NCI-H2029 treated with DMSO at 0.1 percent for 48 hours (cell line): ENCODE data around the gene GPC3.
A peak's percentile ranks its signal among the peaks of the same experiment; 100 is the strongest.

Source experiments
- DNase-seq: peaks from one replicate; lab custom pipeline; 2025; lab: John Stamatoyannopoulos, UW

The GPC3 gene

DNA sequence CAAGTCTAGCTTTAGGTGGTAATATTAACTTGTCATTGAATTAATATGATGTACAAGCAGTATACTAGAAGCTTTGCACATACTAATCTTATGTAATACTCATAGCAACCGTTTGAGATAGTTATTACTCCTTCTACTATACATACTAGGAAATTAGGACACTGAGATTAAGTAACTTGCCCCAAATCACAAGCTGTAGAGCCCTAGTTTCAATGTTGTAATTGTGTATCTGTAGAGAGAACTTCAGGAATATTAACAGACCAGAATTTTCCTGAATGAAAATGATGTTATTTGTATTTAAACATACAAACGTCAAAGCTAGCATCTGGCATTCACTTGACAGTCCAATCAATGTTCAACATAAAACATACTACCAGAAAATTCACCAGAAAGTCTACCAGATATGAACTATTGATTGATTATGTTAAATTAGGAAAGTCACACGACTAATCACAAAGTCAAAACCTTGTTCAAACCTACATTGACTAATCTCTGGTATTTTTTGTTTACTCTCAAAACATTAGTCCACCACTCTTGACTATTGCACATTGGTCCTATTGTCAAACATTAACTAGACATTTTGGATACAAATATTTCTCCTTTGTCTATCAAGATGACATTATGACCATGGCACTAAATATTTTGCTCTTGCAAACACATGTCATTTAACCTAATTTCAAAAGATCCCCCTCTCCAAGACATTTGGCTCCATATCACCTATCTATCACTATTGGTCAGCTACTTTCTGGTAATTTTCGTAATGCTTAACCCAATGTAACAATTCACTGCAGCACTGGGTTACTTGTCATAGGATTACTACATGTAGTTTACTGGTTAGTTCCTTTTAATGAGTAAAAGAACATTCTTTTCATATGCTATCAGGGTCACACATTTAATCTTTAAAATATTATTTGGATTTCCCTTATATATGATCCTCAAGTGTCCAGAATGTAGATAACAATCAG, 100.7 kb downstream of the GPC3 start:
- DNase-seq = no peak

- DNase-seq = no peak
Measured at GRCh38 chrX:133881893-133882292, 103.5 kb downstream of the GPC3 start.

DNA sequence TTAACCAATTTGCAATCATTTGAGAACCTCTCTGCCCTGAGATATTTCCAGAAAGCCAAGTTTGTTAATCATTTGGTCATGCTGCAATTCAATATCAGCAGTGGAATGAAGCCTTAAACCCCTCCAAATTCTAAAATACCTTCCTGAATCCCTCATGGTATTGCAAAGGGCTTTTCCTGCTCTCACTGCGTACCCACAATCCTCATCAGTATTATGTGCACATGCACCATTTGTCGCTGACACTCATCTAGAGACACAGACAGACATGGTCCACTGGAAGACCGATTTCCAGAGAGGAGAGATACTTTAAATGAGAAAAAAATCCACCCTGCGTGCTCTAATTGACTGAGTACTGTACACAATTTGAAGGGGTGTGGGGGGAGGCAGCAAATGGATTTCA, 104.4 kb downstream of the GPC3 start:
- no peak for DNase-seq

GRCh38 chrX:133880032-133880443, 105.4 kb downstream of the GPC3 start:
- DNase-seq = no peak

DNA sequence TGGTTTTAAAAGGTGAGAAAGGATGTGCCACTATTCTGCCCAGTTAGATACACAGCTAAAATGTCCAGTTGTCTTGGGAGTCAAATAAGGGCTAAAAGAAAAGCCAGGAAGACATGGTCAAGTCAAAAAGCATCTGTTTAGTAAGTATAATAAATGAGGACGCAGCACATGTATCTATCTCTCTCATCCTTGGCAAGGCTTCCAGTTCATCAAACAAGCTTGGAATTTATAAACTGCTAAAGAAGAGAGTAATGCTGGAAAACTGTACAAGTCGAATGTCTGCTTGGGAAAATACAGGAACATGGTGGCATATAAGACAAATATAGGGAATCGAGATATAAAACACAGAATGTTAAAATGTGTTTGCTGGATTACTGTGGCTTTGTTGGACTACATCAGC, 106.7 kb downstream of the GPC3 start:
- DNase-seq = no peak

DNA sequence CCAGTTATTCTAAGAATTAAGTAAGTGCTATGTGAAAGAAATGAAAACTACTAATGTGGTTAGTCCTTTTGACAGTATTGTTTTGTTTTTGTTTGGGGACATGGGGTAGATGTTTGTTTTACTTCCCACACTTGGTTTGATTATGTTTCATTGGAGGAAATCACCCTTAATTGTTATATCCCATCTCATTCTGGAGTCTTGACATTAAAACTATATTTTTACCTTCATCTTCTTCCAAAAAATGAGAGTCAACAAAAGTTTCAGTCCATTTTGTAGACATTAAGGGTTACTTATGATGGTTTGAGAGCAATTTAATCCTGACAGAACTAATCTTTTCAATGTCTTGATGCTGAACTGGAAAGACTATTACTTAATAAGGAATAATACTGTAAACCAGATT, 108.7 kb downstream of the GPC3 start:
- no peak for DNase-seq

DNA sequence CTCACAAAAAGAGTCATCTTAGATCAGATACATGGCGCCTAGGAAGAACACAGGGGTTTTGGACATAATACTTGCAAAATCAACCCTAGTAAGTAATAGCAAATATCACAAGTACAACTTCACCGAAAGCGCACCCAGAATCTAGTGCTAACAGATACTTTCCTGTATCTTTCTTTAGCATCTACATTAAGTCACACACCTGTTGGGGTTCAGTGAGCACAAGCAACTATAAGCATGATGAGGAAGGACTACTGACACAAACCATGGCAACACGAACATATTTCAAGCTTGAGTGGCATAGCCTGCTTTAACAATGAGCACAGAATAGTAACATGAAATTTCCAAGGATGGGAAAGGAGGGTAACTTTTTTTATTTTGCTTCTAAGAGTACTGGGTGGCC, 116.1 kb downstream of the GPC3 start:
- no peak for DNase-seq

DNA sequence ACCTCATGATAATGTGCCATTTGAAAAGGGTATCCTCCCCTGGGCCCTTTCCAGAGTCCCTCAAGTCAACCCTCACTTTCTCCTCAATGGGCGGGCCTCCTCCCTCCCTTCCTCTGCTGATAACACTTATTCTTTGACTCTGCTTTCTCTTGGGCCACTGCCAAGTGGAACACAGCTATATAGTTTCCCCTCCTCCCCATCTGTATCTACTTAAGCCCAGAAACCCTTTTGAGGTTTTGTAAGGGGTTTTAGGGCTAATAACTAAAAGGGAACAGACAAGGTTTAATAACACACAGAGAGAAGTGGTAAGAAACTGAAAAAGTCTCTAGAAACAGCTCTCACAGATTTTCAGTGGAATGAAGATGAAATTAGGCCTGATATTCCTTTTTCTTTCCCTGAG, 116.7 kb downstream of the GPC3 start:
- DNase-seq = no peak

DNA sequence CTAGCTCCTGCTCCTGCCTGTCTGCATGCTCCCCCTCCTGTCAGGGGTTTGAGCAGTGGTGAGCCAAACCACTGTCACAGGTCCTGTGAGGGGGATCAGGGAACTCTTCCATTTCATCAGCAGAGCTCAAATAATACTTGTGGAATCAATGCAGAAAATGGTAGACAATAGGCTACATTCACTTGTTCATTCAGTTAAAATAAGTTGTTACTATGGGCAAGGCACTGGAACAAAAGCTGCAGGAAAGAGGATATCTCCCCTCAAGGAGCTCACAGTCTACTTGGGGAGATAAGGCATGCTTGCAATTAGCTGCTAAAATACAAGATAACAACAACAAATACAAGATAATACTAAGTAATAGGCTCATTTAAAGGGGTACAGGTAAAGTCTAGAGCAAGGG, 117.1 kb downstream of the GPC3 start:
- no peak for DNase-seq

- no peak for DNase-seq
Measured at GRCh38 chrX:133865761-133866471, 119.5 kb downstream of the GPC3 start.

- no peak for DNase-seq
Measured at GRCh38 chrX:133864236-133864635, 121.2 kb downstream of the GPC3 start.

DNA sequence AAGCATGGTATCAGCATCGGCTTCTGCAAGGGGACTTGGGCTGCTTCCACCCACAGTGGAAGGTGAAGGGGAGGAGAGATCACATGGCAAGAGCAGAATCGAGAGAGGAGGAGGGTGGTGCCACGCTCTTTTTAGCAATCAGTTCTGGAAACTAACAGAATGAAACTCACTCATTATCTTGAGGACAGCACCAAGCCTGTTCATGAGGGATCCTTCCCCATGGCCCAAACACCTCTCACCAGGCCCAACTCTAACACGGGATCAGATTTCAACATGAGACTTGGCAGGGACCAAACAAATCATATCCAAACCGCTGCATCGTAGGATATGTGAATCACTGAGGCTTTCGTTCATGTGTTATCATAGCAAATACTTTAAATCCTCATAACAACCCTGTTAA, 125.5 kb downstream of the GPC3 start:
- DNase-seq = peak; percentile 50

DNA sequence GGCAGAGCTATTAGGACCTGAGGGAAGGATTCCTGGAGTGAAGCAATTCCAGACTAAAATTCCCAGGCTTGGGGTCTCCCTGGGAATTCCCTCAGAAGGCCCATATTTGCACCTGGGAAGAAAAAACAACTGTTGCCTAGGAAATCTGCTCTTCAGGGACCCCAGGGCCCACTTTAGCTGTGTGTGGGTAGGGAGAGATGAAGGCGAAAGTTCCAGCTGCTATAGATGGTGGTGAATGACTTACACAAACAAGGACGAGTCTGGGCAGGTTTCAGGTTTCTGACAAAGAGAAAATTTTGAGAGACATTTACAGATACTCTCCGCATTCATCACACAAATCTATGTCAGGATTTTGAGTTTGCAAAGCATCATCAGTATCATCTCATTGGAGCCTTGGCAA, 126.1 kb downstream of the GPC3 start:
- DNase-seq = no peak

DNA sequence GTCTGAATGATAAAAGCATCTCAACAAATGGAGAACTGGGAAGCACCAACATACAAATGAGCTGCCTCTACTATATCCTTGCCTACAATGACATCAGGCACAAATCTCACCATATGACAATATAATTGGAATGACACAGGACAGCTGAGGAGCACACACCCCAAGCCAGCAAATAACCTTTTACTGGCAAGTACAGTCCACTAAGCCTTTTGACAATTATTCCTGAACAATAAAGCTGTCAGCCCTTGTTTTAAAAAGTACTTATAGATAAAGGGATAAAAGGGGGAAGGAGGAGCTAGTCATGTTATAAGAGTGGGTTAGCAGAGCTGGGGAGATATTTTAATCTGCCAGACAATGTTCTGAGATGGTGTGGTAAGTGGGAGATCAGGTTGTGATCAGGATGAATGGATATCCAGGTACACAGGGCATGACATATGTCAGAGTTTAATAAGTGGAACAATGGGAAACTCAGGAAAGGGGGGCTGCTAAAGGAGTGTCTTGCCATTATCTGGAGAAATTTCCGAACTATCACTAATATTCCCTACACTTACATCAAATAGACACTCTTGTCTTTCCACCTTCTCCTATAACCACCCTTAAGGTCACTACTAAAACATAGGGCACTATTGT, 127.6 kb downstream of the GPC3 start:
- DNase-seq = no peak

DNA sequence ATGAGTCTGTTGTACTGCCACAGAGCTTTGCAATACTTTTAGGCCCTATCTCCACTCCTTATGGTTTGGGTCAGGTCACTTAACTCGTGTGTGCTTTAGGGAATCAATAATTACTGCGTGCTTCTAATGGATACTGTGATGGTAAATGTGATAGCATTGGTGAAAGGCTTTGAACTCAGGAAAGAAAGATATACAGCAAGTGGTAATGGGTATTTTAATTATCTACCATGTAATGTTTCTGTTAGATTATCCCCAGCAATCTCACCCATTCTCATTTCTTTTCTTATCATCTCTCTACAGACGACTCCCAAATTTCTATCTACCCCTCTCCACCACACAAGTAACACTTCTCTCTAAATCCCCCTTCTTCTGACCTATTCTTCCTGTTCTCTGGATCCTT, 128.6 kb downstream of the GPC3 start:
- no peak for DNase-seq

- DNase-seq = no peak
Measured at GRCh38 chrX:133854290-133854689, 131.1 kb downstream of the GPC3 start.

GRCh38 chrX:133852837-133853356, 132.5 kb downstream of the GPC3 start:
- DNase-seq = no peak

DNA sequence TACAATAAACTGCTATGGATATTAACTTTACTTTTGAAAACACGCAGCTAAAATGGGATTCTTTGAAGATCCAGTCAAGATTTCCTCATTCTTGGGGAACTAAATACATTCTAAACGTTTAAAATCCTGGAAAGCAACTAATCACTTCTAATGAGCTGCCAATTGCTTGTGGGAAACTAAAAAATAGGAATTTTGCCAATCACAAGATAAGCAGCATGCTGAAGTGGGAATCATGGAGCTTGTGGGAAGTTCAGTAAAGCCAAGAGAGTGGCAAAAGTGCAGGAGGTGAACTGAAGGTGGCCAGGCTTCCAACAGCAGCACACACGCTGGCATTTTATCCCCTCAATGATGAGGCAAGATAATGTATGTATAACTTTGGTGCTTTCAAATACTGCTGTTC, 133.0 kb downstream of the GPC3 start:
- DNase-seq = no peak

- no peak for DNase-seq
Measured at GRCh38 chrX:133850399-133850798, 135.0 kb downstream of the GPC3 start.

DNA sequence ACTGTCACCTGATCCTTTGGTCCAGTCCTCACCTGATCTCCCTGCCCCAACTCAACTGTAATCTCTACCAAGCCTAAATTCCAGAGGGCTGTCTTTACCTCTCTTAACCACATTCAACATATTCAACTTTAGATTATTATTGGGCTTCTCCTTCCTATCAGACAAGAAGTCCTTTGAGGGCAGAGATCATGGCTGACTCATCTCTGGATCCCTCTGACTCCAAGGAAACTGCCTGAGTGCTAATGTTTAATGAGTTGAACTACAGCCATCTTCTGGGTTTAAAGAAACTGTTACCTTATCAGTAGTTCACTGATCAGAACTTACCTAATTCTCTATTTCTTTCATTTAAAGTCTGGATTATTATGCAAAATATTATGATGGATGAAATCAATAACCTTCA, 135.7 kb downstream of the GPC3 start:
- DNase-seq = no peak

- DNase-seq = no peak
Measured at GRCh38 chrX:133847340-133847994, 137.9 kb downstream of the GPC3 start.

GRCh38 chrX:133846311-133846710, 139.1 kb downstream of the GPC3 start:
- DNase-seq = no peak
